Measurements from ENCODE around the gene TMA7. TPM values are rescaled to one million over a fixed set of nuclear protein-coding genes. Genes with fewer than 3 reads are reported as not detected.

The TMA7 gene
- total and polyA plus RNA-seq, 2 donors (not counting 1 experiment from before 2014, with no cell fraction given), result 306 to 337 TPM

DNA sequence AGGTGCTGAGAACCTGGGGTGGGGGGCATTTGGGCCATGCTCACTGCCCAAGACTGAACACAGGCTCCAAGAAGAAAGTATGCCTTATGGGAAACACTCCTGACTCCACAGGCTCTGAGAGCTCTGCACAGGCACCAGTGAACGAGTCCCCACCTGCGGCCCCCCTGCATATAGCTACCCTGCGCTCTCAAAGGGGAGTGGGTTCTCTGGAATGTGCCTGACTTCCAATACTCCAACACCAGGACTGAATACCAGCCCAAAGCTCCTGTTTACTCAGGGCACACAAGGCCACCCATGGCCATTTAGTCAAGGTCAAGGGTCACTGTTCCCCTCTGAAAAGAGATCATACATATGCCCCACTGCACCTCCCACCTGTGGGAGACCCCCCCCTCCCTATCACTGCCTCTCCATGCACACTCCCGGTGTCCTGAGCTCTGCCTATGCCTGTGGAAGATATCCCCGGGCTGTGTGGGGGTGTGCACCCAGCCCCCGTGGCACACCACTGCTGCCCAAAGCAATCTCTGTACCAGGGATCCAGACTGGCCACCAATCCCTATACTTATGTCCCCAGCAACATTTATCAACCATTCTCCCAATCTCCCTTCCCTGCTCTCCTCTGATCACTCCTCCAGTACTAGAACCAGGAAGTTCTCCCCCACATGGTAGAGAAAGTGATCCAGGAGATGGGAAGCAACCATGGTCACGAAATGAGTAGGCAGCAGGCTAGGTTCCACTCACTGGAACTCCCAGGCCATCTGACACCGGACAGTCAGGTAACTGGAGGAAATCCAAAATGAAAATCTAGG lies 8.6 kb upstream of the TMA7 start:
- no peaks in the 10 kb centered on the region for H4K20me1 ChIP-seq (ENCODE audit: control insufficient read depth, extremely low read depth, insufficient read depth, low read length)
- H3K79me2 ChIP-seq (ENCODE audit: control insufficient read depth, insufficient read depth, low read length), result no peaks in the 10 kb centered on the region
- no peak overlapping the region for H2AFZ ChIP-seq (ENCODE audit: low read length)
- no peak overlapping the region for H3K9ac ChIP-seq (ENCODE audit: insufficient read depth, low read length)
- no peak overlapping the region for H3K27ac ChIP-seq (ENCODE audit: insufficient read depth, low read length)
- no peak for DNase-seq (ENCODE audit: low read depth in 2 of 2)
- H3K27me3 ChIP-seq (ENCODE audit: control insufficient read depth, insufficient read depth, low read length), result no peaks in the 10 kb centered on the region
- H3K4me3 ChIP-seq (replicated peaks in 1 of 4; ENCODE audit: control extremely low read depth in 1 of 4, insufficient read depth in 1 of 4, low read depth in 3 of 4, low read length in 4 of 4), result no peak overlapping the region
- H3K4me1 ChIP-seq (ENCODE audit: control insufficient read depth, extremely low read depth, insufficient read depth, low read length), result peaks cover 22% of the 10 kb centered on the region
- no peaks in the 10 kb centered on the region for H3K9me3 ChIP-seq (ENCODE audit: control insufficient read depth, insufficient read depth, low read depth, low read length)
- H3K36me3 ChIP-seq (ENCODE audit: control insufficient read depth, insufficient read depth, low read length), result peaks cover 7% of the 10 kb centered on the region
- TF ChIP-seq, protein P1, sequence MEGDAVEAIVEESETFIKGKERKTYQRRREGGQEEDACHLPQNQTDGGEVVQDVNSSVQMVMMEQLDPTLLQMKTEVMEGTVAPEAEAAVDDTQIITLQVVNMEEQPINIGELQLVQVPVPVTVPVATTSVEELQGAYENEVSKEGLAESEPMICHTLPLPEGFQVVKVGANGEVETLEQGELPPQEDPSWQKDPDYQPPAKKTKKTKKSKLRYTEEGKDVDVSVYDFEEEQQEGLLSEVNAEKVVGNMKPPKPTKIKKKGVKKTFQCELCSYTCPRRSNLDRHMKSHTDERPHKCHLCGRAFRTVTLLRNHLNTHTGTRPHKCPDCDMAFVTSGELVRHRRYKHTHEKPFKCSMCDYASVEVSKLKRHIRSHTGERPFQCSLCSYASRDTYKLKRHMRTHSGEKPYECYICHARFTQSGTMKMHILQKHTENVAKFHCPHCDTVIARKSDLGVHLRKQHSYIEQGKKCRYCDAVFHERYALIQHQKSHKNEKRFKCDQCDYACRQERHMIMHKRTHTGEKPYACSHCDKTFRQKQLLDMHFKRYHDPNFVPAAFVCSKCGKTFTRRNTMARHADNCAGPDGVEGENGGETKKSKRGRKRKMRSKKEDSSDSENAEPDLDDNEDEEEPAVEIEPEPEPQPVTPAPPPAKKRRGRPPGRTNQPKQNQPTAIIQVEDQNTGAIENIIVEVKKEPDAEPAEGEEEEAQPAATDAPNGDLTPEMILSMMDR (conservative IDR thresholded peaks at IDR 0.05 in 1 of 2, IDR thresholded peaks at IDR 0.05 in 1 of 2; ENCODE audit: low read depth in 1 of 2, low read length in 2 of 2), result no peak
- no peak for TF ChIP-seq EZH2 (IDR thresholded peaks at IDR 0.05; ENCODE audit: low read length, missing control alignments)
- no peak overlapping the region for H3K4me2 ChIP-seq (ENCODE audit: extremely low read depth, insufficient read depth, low read length)

DNA sequence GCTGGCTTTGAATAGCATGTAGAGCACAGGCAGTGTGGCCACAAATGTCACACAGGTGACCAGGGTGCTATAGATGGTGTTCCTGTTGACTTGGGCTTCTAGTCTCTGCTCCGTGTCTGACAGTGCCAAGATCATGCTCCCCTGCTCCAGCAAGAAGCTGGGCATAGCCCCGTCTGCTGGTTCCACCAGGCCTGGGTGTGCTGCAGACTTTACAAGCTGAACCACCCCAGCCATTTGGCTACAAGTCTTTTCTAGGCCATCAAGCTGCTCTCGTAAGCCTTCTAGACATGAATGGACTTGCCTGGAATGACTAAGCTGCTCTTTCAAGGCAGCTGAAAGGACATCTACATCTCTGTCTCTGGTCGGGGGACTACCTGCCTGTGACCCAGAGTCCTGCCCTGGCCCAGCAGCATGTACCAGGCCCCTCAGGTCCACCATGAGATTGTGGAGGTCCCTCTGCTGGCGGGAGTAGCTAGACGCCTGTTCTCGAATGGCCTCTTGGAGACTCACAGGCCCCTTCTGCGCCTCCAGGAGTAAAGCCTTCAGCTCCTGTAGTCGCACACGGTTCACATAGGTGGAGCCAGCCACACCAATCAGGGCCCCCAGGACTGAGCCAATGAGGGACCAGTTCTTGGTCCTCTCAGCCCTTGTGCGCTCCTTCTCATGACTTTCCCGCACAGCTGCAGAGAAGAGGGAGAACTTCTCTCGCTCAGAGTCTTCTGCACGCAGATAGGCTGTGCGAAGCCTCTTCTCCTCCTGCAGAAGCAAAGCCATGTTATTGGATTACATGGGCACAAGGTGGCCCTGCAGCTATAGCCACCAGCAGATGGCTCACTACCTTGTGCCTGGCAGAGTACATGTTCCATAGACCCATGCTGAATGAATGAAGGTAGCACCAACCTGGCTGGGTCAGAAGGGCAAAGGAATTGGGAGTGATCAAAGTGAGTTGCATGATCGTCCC lies 7.4 kb upstream of the TMA7 start:
- Histone ChIP-seq H3K4me2 (ENCODE audit: extremely low read depth, insufficient read depth, low read length) (no peak overlapping the region), H3K9ac (ENCODE audit: insufficient read depth, low read length) (no peak overlapping the region), H3K27ac (ENCODE audit: insufficient read depth, low read length) (no peak overlapping the region), H3K79me2 (ENCODE audit: control insufficient read depth, insufficient read depth, low read length) (no peaks in the 10 kb centered on the region), H3K36me3 (ENCODE audit: control insufficient read depth, insufficient read depth, low read length) (peaks cover 7% of the 10 kb centered on the region), H2AFZ (ENCODE audit: low read length) (no peak overlapping the region), H3K27me3 (ENCODE audit: control insufficient read depth, insufficient read depth, low read length) (no peaks in the 10 kb centered on the region), H3K4me3 (replicated peaks in 1 of 4; ENCODE audit: control extremely low read depth in 1 of 4, insufficient read depth in 1 of 4, low read depth in 3 of 4, low read length in 4 of 4) (no peak overlapping the region), H3K4me1 (ENCODE audit: control insufficient read depth, extremely low read depth, insufficient read depth, low read length) (peaks cover 19% of the 10 kb centered on the region), H3K9me3 (ENCODE audit: control insufficient read depth, insufficient read depth, low read depth, low read length) (no peaks in the 10 kb centered on the region), H4K20me1 (ENCODE audit: control insufficient read depth, extremely low read depth, insufficient read depth, low read length) (no peaks in the 10 kb centered on the region)
- TF ChIP-seq EZH2 (IDR thresholded peaks at IDR 0.05; ENCODE audit: low read length, missing control alignments), result no peak
- TF ChIP-seq, protein P1 (conservative IDR thresholded peaks at IDR 0.05 in 1 of 2, IDR thresholded peaks at IDR 0.05 in 1 of 2; ENCODE audit: low read depth in 1 of 2, low read length in 2 of 2), result peak in 1 of 2 donors; percentile 8
- peak; percentile 10 to 31 for DNase-seq (ENCODE audit: low read depth in 2 of 2)
